GDM1 (cell line): ENCODE measurements around the gene PCDHGA2.
"Not testable (repeated sequence)": the region's sequence is repeated elsewhere in the genome, so short reads cannot be mapped to it uniquely, and the experiment has no call there.

Experiments
- DNase-seq: peaks from one replicate; lab custom pipeline; 2025; lab: John Stamatoyannopoulos, UW

Gene PCDHGA2

GRCh38 chr5:141349917-141350619 lies 11.5 kb downstream of the PCDHGA2 start, which contains the start of gene PCDHGB1:
Gene PCDHGB1 (plus strand): TSS chr5:141350099. CDS start chr5:141350261, 162 bp downstream.
- DNase-seq: peak; percentile 1

- no peak for DNase-seq
Measured at GRCh38 chr5:141351591-141351990, 13.0 kb downstream of the PCDHGA2 start.

GRCh38 chr5:141354900-141355469 lies 16.4 kb downstream of the PCDHGA2 start, which contains the start of gene PCDHGA4:
Gene PCDHGA4 (plus strand): TSS chr5:141355021. CDS start chr5:141355108, 87 bp downstream.
- no peak for DNase-seq

- DNase-seq: no peak
Measured at GRCh38 chr5:141355641-141356040, 17.1 kb downstream of the PCDHGA2 start.

- DNase-seq: no peak
Measured at GRCh38 chr5:141356133-141356532, 17.6 kb downstream of the PCDHGA2 start.

- no peak for DNase-seq
Measured at GRCh38 chr5:141356950-141357349, 18.4 kb downstream of the PCDHGA2 start.

- peak; percentile 29 for DNase-seq
Measured at GRCh38 chr5:141359790-141360426, 21.3 kb downstream of the PCDHGA2 start, which contains the start of gene PCDHGB2. Gene PCDHGB2 (plus strand): TSS chr5:141359994. CDS start chr5:141360136, 142 bp downstream.

- no peak for DNase-seq
Measured at GRCh38 chr5:141360685-141361084, 22.1 kb downstream of the PCDHGA2 start.

- DNase-seq: no peak
Measured at GRCh38 chr5:141362719-141363118, 24.2 kb downstream of the PCDHGA2 start.

- DNase-seq: no peak
Measured at GRCh38 chr5:141363952-141364660, 25.5 kb downstream of the PCDHGA2 start, which contains the start of gene PCDHGA5. Gene PCDHGA5 (plus strand): TSS chr5:141364162. CDS start chr5:141364331, 169 bp downstream.

GRCh38 chr5:141366016-141366896 lies 27.7 kb downstream of the PCDHGA2 start:
- DNase-seq: no peak

GRCh38 chr5:141369994-141370848 lies 31.7 kb downstream of the PCDHGA2 start, which contains the start of gene PCDHGB3:
Gene PCDHGB3 (plus strand): TSS chr5:141370242. CDS start chr5:141370395, 153 bp downstream.
- no peak for DNase-seq

- DNase-seq: no peak
Measured at GRCh38 chr5:141371572-141372475, 33.3 kb downstream of the PCDHGA2 start.

GRCh38 chr5:141373673-141374317 lies 35.2 kb downstream of the PCDHGA2 start, which contains the start of gene PCDHGA6:
Gene PCDHGA6 (plus strand): TSS chr5:141373891. CDS start chr5:141374084, 193 bp downstream.
- no peak for DNase-seq

- no peak for DNase-seq
Measured at GRCh38 chr5:141374627-141375026, 36.1 kb downstream of the PCDHGA2 start.

GRCh38 chr5:141375444-141376155 lies 37.0 kb downstream of the PCDHGA2 start:
- DNase-seq: not testable (repeated sequence)

GRCh38 chr5:141382469-141383294 lies 44.1 kb downstream of the PCDHGA2 start, which contains the start of gene PCDHGA7:
Gene PCDHGA7 (plus strand): TSS chr5:141382742. CDS start chr5:141382900, 158 bp downstream.
- DNase-seq: no peak
